ENCODE data around the gene HSD17B11.
"Not testable (repeated sequence)": the region's sequence is repeated elsewhere in the genome, so short reads cannot be mapped to it uniquely, and the experiment has no call there.

The HSD17B11 gene

GRCh38 chr4:87405211-87405820 lies 14.3 kb upstream of the HSD17B11 start:
- DNase-seq, result no peak

DNA sequence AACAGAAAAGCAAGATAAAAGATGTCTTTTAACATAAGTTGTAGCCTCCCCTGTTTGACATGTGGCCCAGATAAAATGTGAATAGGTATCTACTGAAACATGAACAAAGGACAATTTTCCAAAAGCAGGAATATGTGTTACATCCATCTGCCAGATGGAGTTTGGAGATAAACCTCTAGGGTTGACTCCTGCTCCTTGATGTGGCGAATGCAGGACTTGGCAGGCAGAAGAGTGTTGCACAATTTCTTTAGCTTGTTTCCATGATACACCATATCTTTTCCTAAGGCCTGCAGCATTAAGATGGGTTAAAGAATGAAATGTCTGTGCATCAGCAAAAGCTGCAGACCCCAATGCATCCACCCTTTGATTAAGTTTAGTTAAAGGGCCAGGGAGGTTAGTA lies 12.7 kb upstream of the HSD17B11 start:
- DNase-seq, result not testable (repeated sequence)

- DNase-seq, result no peak
Measured at GRCh38 chr4:87399954-87400353, 9.0 kb upstream of the HSD17B11 start.

DNA sequence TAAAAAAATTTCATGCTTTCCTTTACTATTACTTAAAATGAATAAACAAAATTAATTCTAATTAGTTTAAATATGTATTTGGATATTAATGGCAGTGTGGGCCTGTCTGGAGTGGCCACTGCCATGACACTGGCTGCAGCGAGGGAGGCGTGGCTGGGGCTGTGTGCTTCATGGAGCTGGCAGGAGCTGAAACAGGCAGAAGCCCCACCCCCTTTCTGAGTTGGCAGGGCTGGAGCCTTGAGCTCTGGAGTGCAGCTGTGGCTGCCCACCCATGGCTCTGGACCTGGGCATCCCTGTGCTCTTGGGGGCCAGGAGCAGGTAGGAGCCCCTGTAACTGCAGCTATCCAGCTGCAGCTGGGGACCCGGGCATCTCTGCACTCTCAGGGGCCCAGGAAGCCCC lies 8.2 kb upstream of the HSD17B11 start:
- DNase-seq, result no peak

- DNase-seq, result not testable (repeated sequence)
Measured at GRCh38 chr4:87395851-87396250, 4.9 kb upstream of the HSD17B11 start.

DNA sequence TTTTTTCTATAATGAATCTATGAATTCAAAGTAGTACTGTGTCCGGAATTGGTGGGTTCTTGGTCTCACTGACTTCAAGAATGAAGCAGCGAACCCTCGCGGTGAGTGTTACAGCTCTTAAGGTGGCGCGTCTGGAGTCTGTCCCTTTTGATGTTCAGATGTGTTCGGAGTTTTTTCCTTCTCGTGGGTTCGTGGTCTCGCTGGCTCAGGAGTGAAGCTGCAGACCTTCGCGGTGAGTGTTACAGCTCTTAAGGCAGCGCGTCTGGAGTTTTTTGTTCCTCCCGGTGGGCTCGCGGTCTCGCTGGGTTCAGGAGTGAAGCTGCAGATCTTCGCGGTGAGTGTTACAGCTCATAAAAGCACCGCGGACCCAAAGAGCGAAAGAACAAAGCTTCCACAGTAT lies 4.1 kb upstream of the HSD17B11 start:
- not testable (repeated sequence) for DNase-seq

DNA sequence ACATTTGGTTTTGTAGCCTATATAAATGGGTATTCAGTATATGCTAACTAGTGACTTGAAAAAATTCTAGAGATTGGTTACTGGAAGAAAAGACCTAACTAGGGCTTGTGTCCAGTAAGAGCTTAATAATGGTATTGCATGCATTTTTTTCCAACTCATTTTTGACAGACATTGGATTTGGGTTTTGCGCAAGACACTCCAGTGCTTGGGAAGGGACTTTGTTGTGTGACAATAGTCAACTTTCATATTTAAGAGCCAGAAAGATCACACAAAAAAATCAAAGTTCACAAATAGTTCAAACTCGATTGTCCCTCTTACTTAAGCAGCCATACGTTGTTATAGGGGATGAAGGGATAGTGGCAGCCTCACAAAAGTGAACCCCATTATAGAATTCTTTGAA lies 1.2 kb upstream of the HSD17B11 start:
- no peak for DNase-seq

DNA sequence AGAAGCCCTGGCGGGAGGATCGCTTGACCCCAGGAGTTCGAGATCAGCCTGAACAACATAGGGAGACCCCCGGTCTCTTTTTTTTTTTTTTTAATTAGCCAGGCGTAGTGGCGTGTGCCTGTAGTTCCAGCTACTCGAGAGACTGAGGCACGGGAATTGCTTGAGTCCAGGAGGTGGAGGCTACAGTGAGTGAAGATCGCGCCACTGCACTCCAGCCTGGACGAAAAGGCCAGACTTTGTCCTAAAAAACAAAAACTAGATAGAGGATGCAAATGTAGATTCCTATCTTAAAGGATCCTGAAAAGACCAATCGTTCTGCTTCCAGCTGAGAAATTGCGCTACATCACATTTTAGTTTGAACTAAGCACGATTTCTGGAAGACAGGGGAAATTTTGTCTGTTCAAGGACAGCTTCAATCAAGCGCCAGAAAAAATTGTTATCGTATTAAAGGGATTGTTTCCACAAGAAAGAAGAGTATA lies 627 bp upstream of the HSD17B11 start:
- DNase-seq, result no peak

- peak in 1 of 14 donors; percentile 36 for DNase-seq
Measured at GRCh38 chr4:87390551-87390890, 467 bp downstream of the HSD17B11 start.

GRCh38 chr4:87390055-87390454 lies 933 bp downstream of the HSD17B11 start:
- peak in 1 of 14 donors; percentile 1 for DNase-seq

GRCh38 chr4:87388901-87389300 lies 2.1 kb downstream of the HSD17B11 start:
- DNase-seq, result no peak

DNA sequence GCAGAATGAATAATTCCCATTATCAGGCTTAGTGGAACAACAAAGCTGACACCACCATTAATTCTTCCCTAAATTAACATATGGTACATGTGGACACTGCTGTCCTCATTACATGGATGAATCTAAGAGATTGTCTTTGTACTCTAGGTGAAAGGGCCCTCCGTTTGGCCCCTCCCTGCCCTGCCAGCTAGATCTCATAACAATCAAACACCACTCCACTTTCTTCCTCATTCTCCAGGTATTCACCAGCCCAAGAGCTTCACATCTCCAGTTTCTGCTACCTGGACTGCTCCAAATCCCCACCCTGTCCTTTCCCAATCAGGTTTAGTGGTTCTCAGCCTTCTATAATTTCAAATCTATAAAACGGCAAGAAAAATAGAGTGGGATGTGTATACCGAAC lies 3.8 kb downstream of the HSD17B11 start:
- no peak for DNase-seq

DNA sequence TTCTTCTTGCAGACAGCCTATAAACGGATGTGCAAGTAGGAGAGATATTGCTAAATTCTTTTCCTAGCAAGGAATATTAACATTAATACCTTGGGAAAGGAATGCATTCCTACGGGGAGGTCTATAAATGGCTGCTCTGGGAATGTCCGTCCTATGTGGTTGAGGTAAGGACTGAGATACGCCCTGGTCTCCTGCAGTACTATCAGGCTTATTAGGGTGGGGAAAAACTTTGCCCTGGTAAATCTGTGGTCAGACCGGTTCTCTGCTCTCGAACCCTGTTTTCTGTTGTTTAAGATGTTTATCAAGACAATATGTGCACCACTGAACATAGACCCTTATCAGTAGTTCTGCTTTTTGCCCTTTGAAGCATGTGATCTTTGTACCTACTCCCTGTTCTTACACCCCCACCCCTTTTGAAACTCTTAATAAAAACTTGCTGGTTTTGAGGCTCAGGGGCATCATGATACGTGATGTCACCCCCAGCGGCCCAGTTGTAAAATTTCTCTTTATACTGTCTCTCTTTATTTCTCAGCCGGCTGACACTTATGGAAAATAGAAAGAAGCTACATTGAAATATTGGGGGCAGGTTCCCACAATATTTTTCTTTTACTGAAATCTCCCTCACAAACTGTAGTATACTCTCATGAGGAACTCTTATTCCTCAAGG lies 6.4 kb downstream of the HSD17B11 start:
- not testable (repeated sequence) for DNase-seq

GRCh38 chr4:87382931-87383330 lies 8.1 kb downstream of the HSD17B11 start:
- DNase-seq, result no peak

- no peak for DNase-seq
Measured at GRCh38 chr4:87382116-87382515, 8.9 kb downstream of the HSD17B11 start.

GRCh38 chr4:87377816-87378215 lies 13.2 kb downstream of the HSD17B11 start:
- no peak for DNase-seq

- peak in 2 of 14 donors; percentile 3 to 15 for DNase-seq
Measured at GRCh38 chr4:87375719-87376291, 15.2 kb downstream of the HSD17B11 start.

DNA sequence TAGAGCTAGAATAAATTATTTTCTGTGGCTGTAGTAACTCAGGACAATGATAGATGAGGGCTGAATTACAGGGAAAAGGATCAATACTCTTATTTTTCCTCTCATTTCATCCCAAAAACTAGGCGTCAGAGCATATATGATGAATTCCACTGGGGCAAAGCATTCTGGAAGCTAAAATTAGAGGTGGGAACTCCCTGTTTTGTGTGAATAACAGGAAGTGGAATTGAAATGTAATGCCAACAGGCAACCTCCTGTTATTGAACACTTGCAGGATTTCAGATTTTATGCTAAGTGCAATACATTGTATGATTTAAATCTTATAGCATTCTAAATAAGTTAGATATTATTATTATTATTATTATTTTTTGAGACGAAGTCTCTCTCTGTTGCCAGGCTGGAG lies 20.9 kb downstream of the HSD17B11 start:
- no peak for DNase-seq

- no peak for DNase-seq
Measured at GRCh38 chr4:87366521-87367162, 24.3 kb downstream of the HSD17B11 start.

DNA sequence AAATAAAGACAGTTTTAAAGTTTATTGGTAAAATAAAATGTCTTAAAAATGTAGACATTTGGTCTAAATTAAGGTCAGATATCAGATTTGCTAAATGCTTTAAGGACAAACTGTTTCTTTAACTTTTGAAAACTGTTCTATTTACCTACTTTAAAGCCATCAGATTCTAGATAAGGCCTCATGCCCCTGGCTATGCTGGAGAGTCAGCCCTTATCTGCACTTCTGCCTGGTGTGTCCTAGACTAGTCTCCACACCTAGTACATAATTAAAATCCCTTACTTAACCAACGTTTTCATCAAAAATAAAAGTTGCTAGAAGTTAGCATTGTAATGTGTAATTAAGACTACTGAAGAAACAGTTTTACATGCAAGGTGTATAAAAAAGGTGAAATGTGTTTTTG lies 25.6 kb downstream of the HSD17B11 start:
- DNase-seq, result no peak

DNA sequence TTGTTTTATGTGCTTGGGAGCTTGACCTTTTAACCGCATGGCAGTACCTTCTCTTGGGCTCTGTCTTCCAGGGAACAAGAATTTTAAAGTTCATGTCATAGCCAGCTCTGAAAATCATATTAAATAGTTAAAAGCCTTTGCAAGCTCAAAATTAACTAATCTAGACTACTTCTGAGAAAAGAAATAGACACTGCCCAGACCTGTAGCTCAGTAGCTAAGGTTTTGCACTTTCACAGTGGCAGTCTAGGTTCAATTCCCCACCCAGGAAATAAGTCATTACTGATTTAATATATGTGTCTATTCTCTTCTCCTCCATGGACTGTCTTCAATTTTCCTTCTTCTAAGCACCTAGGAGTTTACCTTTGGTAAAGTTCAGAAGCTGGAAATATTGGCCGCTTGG lies 27.4 kb downstream of the HSD17B11 start:
- DNase-seq, result no peak

- no peak for DNase-seq
Measured at GRCh38 chr4:87360338-87360935, 30.6 kb downstream of the HSD17B11 start.

GRCh38 chr4:87359258-87359657 lies 31.7 kb downstream of the HSD17B11 start:
- no peak for DNase-seq
